MM.1S (cell line): ENCODE measurements around the gene DNAJC18.

Source experiments
- DNase-seq: peaks from one replicate; pipeline ENCODE4 v3.0.0-alpha.2; 2015
- H2AFZ ChIP-seq: fragments of 300-600 bp; sonication (generic); 2 replicates; pipeline ENCODE4 v1.6.0; 2016; ENCODE audit warnings: antibody characterized with exemption, low read length
- H3F3A ChIP-seq: fragments of 300-600 bp; sonication (generic); 2 replicates; pipeline ENCODE4 v1.6.1; 2016; ENCODE audit warnings: mild to moderate bottlenecking, antibody characterized with exemption, low read length, moderate library complexity, mixed read lengths; ENCODE audit not compliant: insufficient read depth
- H3K27ac ChIP-seq: fragments of 300-600 bp; sonication (generic); 2 replicates; pipeline ENCODE4 v1.5.1; 2016; ENCODE audit warnings: mild to moderate bottlenecking, low read length
- H3K27me3 ChIP-seq: fragments of 300-600 bp; sonication (generic); replicated peaks from 2 replicates; pipeline ENCODE4 v1.6.0; 2016; ENCODE audit warnings: low read length; ENCODE audit not compliant: insufficient read depth
- H3K36me3 ChIP-seq: fragments of 300-600 bp; sonication (generic); replicated peaks from 2 replicates; pipeline ENCODE4 v1.6.1; 2016; ENCODE audit warnings: mild to moderate bottlenecking, low read length, mixed read lengths; ENCODE audit not compliant: insufficient read depth
- H3K4me1 ChIP-seq: fragments of 300-600 bp; sonication (generic); 2 replicates; pipeline ENCODE4 v1.6.1; 2016; ENCODE audit warnings: low read length, mixed read lengths
- H3K4me2 ChIP-seq: fragments of 300-600 bp; sonication (generic); 2 replicates; pipeline ENCODE4 v1.6.0; 2016; ENCODE audit warnings: low read depth, low read length
- H3K4me3 ChIP-seq: fragments of 300-600 bp; sonication (generic); 2 replicates; pipeline ENCODE4 v1.5.1; 2016; ENCODE audit warnings: low read length, mixed read lengths
- H3K79me2 ChIP-seq: fragments of 300-600 bp; sonication (generic); 2 replicates; pipeline ENCODE4 v1.6.1; 2016; ENCODE audit warnings: mixed run types, low read length, mixed read lengths
- H3K9ac ChIP-seq: fragments of 300-600 bp; sonication (generic); 2 replicates; pipeline ENCODE4 v1.6.1; 2016; ENCODE audit warnings: low read length, mixed read lengths
- H3K9me2 ChIP-seq: fragments of 300-600 bp; sonication (generic); replicated peaks from 2 replicates; pipeline ENCODE4 v1.6.1; 2016; ENCODE audit warnings: mild to moderate bottlenecking, low read length, mixed read lengths; ENCODE audit not compliant: insufficient read depth
- H3K9me3 ChIP-seq: fragments of 300-600 bp; sonication (generic); replicated peaks from 2 replicates; pipeline ENCODE4 v1.6.1; 2016; ENCODE audit warnings: mild to moderate bottlenecking, low read length, mixed read lengths; ENCODE audit not compliant: insufficient read depth
- H4K20me1 ChIP-seq: fragments of 300-600 bp; sonication (generic); 2 replicates; pipeline ENCODE4 v1.6.1; 2016; ENCODE audit warnings: mild to moderate bottlenecking, low read length, moderate library complexity, mixed read lengths; ENCODE audit not compliant: insufficient read depth
- EZH2 ChIP-seq: fragments of 300-600 bp; sonication (generic); optimal IDR thresholded peaks from 2 replicates; pipeline ENCODE3; 2017; ENCODE audit warnings: low read depth, mild to moderate bottlenecking, antibody characterized with exemption, low read length, mixed read lengths
- EZH2phosphoT487 ChIP-seq: fragments of 300-600 bp; sonication (generic); IDR thresholded peaks from 2 replicates; pipeline ENCODE4 v1.6.1; 2018; ENCODE audit warnings: antibody characterized with exemption, low read length
- TF ChIP-seq, protein P1 (sequence below): fragments of 300-600 bp; sonication (generic); IDR thresholded peaks from 2 replicates; pipeline ENCODE4 v1.5.1; 2016; ENCODE audit warnings: antibody characterized with exemption, low read length, mixed read lengths

DNAJC18 gene

DNA sequence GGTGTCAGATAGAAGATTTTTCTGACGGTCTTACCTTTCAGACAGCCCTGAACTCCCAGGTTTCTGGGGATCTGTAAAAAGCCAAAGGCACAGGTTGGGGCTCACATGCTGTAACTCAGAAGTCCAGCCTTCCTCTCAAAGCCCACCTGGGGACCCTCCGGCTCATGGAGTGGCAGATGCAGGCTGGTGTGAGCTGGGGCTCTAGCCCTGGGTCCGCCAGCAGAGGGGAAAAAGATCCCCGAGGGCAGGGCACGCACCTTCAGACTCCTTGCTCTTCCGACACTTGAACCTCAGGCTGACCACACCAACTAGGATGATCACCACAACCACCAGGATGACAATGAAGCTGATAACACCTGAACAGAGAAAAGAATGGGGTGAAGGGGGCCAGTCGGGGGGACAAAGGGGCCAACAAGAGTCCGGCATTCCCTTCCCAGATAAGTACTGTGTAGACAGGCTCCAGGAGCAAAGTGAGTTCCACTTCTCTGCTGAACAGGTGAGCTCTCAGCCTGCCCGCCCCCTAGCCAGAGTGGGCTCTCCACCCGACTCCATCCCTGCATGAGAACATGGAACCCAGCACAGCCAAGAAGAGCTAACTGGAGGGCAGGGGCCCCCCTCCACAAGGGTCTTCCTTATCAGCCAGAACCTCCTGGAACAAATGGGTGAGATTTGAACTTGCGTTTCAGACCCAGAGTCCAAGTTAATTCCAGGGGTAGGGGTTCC lies 15.4 kb upstream of the DNAJC18 start:
- H3K4me3 ChIP-seq: no peak overlapping the region
- no peak overlapping the region for H3K4me2 ChIP-seq
- H3K9me2 ChIP-seq: no peaks in the 10 kb centered on the region
- H3K9ac ChIP-seq: no peak overlapping the region
- no peaks in the 10 kb centered on the region for H3K9me3 ChIP-seq
- no peak for TF ChIP-seq EZH2phosphoT487
- TF ChIP-seq, protein P1, sequence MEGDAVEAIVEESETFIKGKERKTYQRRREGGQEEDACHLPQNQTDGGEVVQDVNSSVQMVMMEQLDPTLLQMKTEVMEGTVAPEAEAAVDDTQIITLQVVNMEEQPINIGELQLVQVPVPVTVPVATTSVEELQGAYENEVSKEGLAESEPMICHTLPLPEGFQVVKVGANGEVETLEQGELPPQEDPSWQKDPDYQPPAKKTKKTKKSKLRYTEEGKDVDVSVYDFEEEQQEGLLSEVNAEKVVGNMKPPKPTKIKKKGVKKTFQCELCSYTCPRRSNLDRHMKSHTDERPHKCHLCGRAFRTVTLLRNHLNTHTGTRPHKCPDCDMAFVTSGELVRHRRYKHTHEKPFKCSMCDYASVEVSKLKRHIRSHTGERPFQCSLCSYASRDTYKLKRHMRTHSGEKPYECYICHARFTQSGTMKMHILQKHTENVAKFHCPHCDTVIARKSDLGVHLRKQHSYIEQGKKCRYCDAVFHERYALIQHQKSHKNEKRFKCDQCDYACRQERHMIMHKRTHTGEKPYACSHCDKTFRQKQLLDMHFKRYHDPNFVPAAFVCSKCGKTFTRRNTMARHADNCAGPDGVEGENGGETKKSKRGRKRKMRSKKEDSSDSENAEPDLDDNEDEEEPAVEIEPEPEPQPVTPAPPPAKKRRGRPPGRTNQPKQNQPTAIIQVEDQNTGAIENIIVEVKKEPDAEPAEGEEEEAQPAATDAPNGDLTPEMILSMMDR: no peak
- TF ChIP-seq EZH2: no peak
- H3K79me2 ChIP-seq: no peaks in the 10 kb centered on the region
- H3K27ac ChIP-seq: no peak overlapping the region
- H3F3A ChIP-seq: no peaks in the 10 kb centered on the region
- H3K27me3 ChIP-seq: no peaks in the 10 kb centered on the region
- DNase-seq: no peak
- no peaks in the 10 kb centered on the region for H3K36me3 ChIP-seq
- H4K20me1 ChIP-seq: no peaks in the 10 kb centered on the region
- no peaks in the 10 kb centered on the region for H3K4me1 ChIP-seq
- no peak overlapping the region for H2AFZ ChIP-seq

DNA sequence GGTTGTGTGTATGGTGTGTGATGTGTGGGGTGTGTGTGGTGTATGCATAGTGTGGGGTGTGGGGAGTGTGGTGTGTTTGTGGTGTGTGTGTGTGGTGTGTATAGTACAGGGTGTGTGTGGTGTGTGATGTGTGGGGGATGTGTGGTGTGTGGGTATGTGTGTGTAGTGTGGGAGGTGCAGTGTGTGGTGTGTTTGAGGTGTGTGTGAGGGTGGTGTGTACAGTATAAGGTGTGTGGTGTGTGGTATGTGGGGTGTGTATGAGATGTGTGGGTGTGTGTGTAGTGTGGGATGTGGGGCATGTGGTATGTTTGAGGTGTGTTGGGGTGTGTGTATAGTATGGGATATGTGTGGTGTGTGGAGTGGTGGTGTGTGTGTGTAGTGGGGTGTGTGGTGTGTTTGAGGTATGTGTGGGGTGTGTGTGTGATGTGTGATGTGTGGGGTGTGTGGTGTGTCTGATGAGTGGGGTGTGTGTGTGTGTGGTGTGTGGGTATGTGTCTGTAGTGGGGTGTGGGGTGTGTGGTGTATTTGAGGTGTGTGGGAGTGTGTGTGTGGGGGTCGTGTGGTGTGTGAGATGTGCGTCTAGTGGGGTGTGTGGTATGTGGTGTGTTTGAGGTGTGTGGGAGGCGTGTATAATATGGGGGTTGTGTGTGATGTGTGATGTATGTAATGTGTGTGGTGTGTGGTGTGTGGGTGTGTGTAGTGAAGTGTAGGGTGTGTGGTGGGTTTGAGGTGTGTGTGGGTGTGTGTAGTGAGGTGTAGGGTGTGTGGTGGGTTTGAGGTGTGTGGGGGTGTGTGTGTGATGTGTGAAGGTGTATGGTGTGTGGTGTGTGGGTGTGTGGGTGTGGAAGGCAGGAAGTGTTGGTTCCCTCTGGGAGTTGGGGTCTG lies 14.6 kb upstream of the DNAJC18 start:
- DNase-seq: no peak
- Histone ChIP-seq H3K27ac (no peak overlapping the region), H3K4me3 (no peak overlapping the region)

DNA sequence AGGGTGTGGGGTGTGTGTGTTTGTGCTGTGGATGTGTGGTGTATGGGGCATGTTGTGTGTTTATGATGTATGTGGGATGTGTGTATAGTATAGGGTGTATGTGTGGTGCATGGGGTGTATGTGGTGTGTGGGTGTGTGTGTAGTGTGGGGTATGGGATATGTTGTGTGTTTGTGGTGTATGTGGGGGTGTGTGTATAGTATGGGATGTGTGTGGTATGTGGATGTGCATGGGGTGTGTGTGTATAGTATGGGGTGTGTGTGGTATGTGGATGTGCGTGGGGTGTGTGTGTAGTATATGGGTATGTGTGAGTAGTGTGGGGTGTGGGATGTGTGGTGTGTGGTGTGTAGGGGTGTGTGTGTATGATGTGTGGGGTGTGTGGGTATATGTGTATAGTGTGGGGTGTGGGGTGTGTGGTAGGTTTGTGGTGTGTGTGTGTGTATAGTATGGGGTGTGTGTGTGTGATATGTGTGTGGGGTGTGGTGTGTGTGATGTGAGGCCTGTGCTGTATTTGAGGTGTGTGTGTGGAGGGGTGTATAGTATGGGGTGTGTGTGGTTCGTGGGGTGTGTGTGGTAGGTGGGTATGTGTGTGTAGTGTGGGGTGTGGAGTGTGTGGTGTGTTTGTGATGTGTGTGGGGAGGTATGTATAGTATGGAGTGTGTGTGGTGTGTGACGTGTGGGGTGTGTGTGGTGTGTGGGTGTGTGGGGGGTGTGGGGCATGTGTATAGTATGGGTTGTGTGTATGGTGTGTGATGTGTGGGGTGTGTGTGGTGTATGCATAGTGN lies 12.7 kb upstream of the DNAJC18 start:
- H3K36me3 ChIP-seq: no peaks in the 10 kb centered on the region
- H3K4me3 ChIP-seq: no peak overlapping the region
- no peak overlapping the region for H3K4me2 ChIP-seq
- no peaks in the 10 kb centered on the region for H3K4me1 ChIP-seq
- H3K27ac ChIP-seq: no peak overlapping the region
- no peak overlapping the region for H3K9ac ChIP-seq
- H3K27me3 ChIP-seq: no peaks in the 10 kb centered on the region
- H3K9me3 ChIP-seq: no peaks in the 10 kb centered on the region
- no peaks in the 10 kb centered on the region for H4K20me1 ChIP-seq
- H3F3A ChIP-seq: no peaks in the 10 kb centered on the region
- no peaks in the 10 kb centered on the region for H3K9me2 ChIP-seq
- DNase-seq: no peak
- no peaks in the 10 kb centered on the region for H3K79me2 ChIP-seq
- TF ChIP-seq EZH2: no peak
- TF ChIP-seq, protein P1: no peak
- no peak for TF ChIP-seq EZH2phosphoT487
- H2AFZ ChIP-seq: no peak overlapping the region

More for the DNA sequence above, 14.6 kb upstream of the DNAJC18 start:
- no peaks in the 10 kb centered on the region for H3K9me2 ChIP-seq
- no peaks in the 10 kb centered on the region for H3F3A ChIP-seq
- H3K4me1 ChIP-seq: no peaks in the 10 kb centered on the region
- H3K79me2 ChIP-seq: no peaks in the 10 kb centered on the region
- no peaks in the 10 kb centered on the region for H3K27me3 ChIP-seq
- H3K36me3 ChIP-seq: no peaks in the 10 kb centered on the region
- no peaks in the 10 kb centered on the region for H3K9me3 ChIP-seq
- H3K4me2 ChIP-seq: no peak overlapping the region
- no peaks in the 10 kb centered on the region for H4K20me1 ChIP-seq
- no peak overlapping the region for H3K9ac ChIP-seq
- TF ChIP-seq EZH2 (no peak), EZH2phosphoT487 (no peak)
- TF ChIP-seq, protein P1: no peak
- no peak overlapping the region for H2AFZ ChIP-seq
